Heart right ventricle (tissue), 16 donors: ENCODE data around the gene CDH18. TPM values are rescaled to one million over a fixed set of nuclear protein-coding genes. Genes with fewer than 3 reads are reported as not detected.

Experiments
- ATAC-seq, 8 donors: fragments of 200-7000 bp; cut with Tn5 transposase; one replicate each; pipeline ENCODE4 v1.9.1; 2020; ENCODE audit warnings: mild to moderate bottlenecking in 8 of 8, moderate library complexity in 8 of 8, moderate number of reproducible peaks in 1 of 8
- DNase-seq, 2 donors: peaks; one replicate each; pipeline ENCODE4 v3.0.0-alpha.2; 2020
- H3K27ac ChIP-seq, 10 donors: fragments of 200-600 bp; sonication (generic) in 2 of 10; one replicate each; pipeline versions ENCODE4 v1.5.0 to v1.8.0; 2020 to 2022; ENCODE audit warnings: mild to moderate bottlenecking in 3 of 10
- H3K27me3 ChIP-seq, 7 donors: fragments of 200-600 bp; one replicate each; pipeline ENCODE4 v1.8.0; 2021 to 2022; ENCODE audit warnings: mild to moderate bottlenecking in 2 of 7
- H3K36me3 ChIP-seq, 9 donors: fragments of 200-600 bp; sonication (generic) in 1 of 9; one replicate each; pipeline versions ENCODE4 v1.5.0 to v1.8.0; 2020 to 2022; ENCODE audit warnings: mild to moderate bottlenecking in 2 of 9
- H3K4me1 ChIP-seq, 9 donors: fragments of 200-600 bp; sonication (generic) in 1 of 9; one replicate each; pipeline versions ENCODE4 v1.5.0 to v1.8.0; 2020 to 2022; ENCODE audit warnings: mild to moderate bottlenecking in 4 of 9
- H3K4me3 ChIP-seq, 10 donors: fragments of 200-600 bp; sonication (generic) in 2 of 10; one replicate each; pipeline versions ENCODE4 v1.5.0 to v1.8.0; 2020 to 2022; ENCODE audit warnings: mild to moderate bottlenecking in 7 of 10, moderate library complexity in 2 of 10
- H3K9me3 ChIP-seq, 11 donors: fragments of 200-600 bp in 10 of 11; sonication (generic) in 2 of 11; one replicate each; pipeline versions ENCODE4 v1.5.0 to v1.8.0; 2013 to 2022; ENCODE audit warnings: mild to moderate bottlenecking in 2 of 11, control low read depth in 1 of 11, moderate library complexity in 1 of 11
- CTCF ChIP-seq, 9 donors: fragments of 200-600 bp; sonication (generic) in 2 of 9; IDR thresholded peaks; one replicate each; pipeline versions ENCODE4 v1.5.0 to v1.8.0; 2021 to 2022; ENCODE audit warnings: antibody characterized with exemption in 9 of 9, mild to moderate bottlenecking in 5 of 9, moderate library complexity in 1 of 9
- WGBS, 2 donors: extraction: QIAGEN DNeasy Blood & Tissue Kit; methylation state at CpG; one replicate each; pipeline ENCODE4 v1.1.7; 2013; ENCODE audit warnings: inconsistent platforms in 1 of 2; 5-methylcytosine and 5-hydroxymethylcytosine counted together
- intact Hi-C, 10 donors: fragments of 100-400 bp; cut with DNase I; formaldehyde crosslinking; loops; one replicate each; pipeline versions ENCODE4 v1.11.1 to v1.14.2; 2022
- polyA plus RNA-seq, 2 donors: library from polyadenylated mRNA; stranded (reverse); fragments of 200-250 nt; gene quantifications; one replicate each; pipeline ENCODE4 v1.2.3, GENCODE V29; 2013
- total RNA-seq, 10 donors: library from RNA; stranded (reverse); fragmentation: NEBNext Ultra II Directional in 3 of 10; extraction: Animal tissue kit (Norgen Biotek cat#: 25700) in 3 of 10; gene quantifications; one replicate each; pipeline versions ENCODE4 v1.2.1 to v1.2.4, GENCODE V29; 2021 to 2023
- donor health status: Arrhythmogenic right ventricular cardiomyopathy.
- donor health status: ischemic (EF 13 %, LVEDD 7.1; RV severe dilation, severe dysfunction).
- donor health status: healthy with polysubstance abuse.
- donor health status: DM: no; HTN: yes; CAD: no.
- donor health status: DM: no; HTN: no; CAD: no.
- donor health status: ischemic (EF 25% LVEDD 6.9; RV normal size, moderate dysfunction).
- donor health status: ischemic (EF 25% LVEDD 5.7; RV mildly dilated, moderate dysfunction).
- donor health status: healthy.
- donor health status: DM: yes; HTN: yes; CAD: no.
- donor health status: Ischemic cardiomyopathy.
- donor health status: ischemic (EF 35%, LVEDD 5.7; RV mildly dilated, moderate dysfunction).
- donor health status: nonischemic (EF 11% LVEDD 7.7; RV severe dilation, severe dysfunction).
- donor health status: DM: yes; HTN: yes; CAD: no.
- donor health status: PGD.
- donor health status: ischemic (EF 29% LVEDD 5.4; RV normal size, mild dysfunction).
- donor health status: nonischemic (EF 23%, LVEDD 6.1; RV moderate dilation, normal function).

The CDH18 gene
- total and polyA plus RNA-seq, 12 donors, result not detected

DNA sequence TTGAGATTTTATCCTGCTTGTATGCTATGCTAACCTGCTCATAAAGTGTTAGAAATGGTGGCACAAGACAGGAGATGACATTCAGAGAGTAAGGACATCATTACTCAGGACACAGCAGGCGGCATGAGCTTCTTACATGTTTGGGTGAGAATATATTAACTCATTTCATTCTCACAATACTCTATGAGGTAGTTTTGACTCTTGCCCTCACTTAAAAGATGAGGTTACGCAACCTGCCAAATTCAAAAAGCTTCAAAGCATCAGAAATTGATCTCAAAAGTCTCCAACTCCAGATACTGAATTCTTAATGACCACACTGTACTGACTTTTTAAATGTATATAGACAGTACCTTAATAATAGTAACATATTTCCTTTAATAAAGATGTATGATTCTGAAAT, 60.8 kb downstream of the CDH18 start:
- H3K4me1 ChIP-seq, result no peaks in the 10 kb centered on the region
- no peaks in the 10 kb centered on the region for H3K27me3 ChIP-seq
- no peak for TF ChIP-seq CTCF (IDR thresholded peaks at IDR 0.05)
- intact Hi-C loops, result no loop called here
- H3K36me3 ChIP-seq, result no peaks in the 10 kb centered on the region
- 60 to 61% methylated on average over 2 of the region's 2 CpGs for WGBS, 2 donors
- no peak overlapping the region for H3K4me3 ChIP-seq
- H3K27ac ChIP-seq, result no peak overlapping the region
- no peak for DNase-seq
- ATAC-seq, result no peak
- peaks cover 0 to 4% (median 0%) of the 10 kb centered on the region in 11 donors for H3K9me3 ChIP-seq

DNA sequence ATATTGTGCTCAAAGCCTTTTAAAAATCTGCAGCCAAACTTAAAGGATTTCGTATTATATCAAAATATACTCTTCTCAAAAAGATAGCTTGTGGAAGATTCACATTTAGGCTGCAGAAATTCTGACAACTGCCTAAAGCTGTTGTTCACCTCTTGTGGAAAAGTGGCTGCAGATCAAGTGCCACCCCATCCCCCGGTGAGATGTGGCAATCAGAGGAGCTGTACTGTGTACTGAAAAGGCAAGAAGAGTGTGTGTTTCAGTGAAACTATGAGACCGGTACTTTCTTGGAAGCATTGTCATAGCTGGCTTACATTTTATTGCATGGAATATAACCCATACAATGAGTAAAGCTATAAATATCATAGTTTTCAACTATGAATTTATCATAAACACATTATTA, 64.3 kb downstream of the CDH18 start:
- Histone ChIP-seq H3K4me3 (no peak overlapping the region), H3K27me3 (no peaks in the 10 kb centered on the region), H3K4me1 (no peaks in the 10 kb centered on the region), H3K27ac (no peak overlapping the region), H3K36me3 (no peaks in the 10 kb centered on the region), H3K9me3 (peaks cover 0 to 4% (median 0%) of the 10 kb centered on the region in 11 donors)
- intact Hi-C loops, result no loop called here
- no peak for TF ChIP-seq CTCF (IDR thresholded peaks at IDR 0.05)
- ATAC-seq (no peak), DNase-seq (no peak)
- WGBS, 2 donors, result 78 to 85% methylated on average over 3 of the region's 3 CpGs

GRCh38 chr5:19920761-19921160, 67.2 kb downstream of the CDH18 start:
- DNase-seq, result no peak
- TF ChIP-seq CTCF (IDR thresholded peaks at IDR 0.05), result no peak
- Histone ChIP-seq H3K27ac (no peak overlapping the region), H3K4me1 (no peaks in the 10 kb centered on the region), H3K9me3 (peaks cover 0 to 4% (median 0%) of the 10 kb centered on the region in 11 donors), H3K4me3 (no peak overlapping the region), H3K27me3 (no peaks in the 10 kb centered on the region), H3K36me3 (no peaks in the 10 kb centered on the region)
- intact Hi-C loops, result no loop called here
- 89 to 96% methylated on average over 4 of the region's 4 CpGs for WGBS, 2 donors
- no peak for ATAC-seq

GRCh38 chr5:19918780-19919179, 69.2 kb downstream of the CDH18 start:
- Histone ChIP-seq H3K27me3 (no peaks in the 10 kb centered on the region), H3K27ac (no peak overlapping the region), H3K4me3 (no peak overlapping the region), H3K36me3 (no peaks in the 10 kb centered on the region), H3K9me3 (no peaks in the 10 kb centered on the region), H3K4me1 (no peaks in the 10 kb centered on the region)
- DNase-seq (no peak), ATAC-seq (no peak)
- intact Hi-C loops, result no loop called here
- WGBS, 2 donors, result 66 to 73% methylated on average over 3 of the region's 3 CpGs
- TF ChIP-seq CTCF (IDR thresholded peaks at IDR 0.05), result no peak
